Astrocyte (in vitro differentiated cells and primary cell): ENCODE results near the gene ADAMTS16. TPM values are rescaled to one million over a fixed set of nuclear protein-coding genes. Genes with fewer than 3 reads are reported as not detected.

Experiments
- DNase-seq: peaks from one replicate; pipeline ENCODE4 v3.0.0-alpha.2; 2010; ENCODE audit warnings: low read depth
- FAIRE-seq: peaks from 2 replicates; lab custom pipeline; 2011; peaks lifted over from hg19 to GRCh38; lab: Jason Lieb, UNC
- H2AFZ ChIP-seq: 2 replicates; pipeline ENCODE4 v1.6.0; 2012; ENCODE audit warnings: low read depth, low read length, inconsistent platforms
- H3K27ac ChIP-seq: 2 replicates; pipeline ENCODE4 v1.5.1; 2011; ENCODE audit warnings: low read depth, low read length, inconsistent platforms
- H3K27me3 ChIP-seq: 2 replicates; pipeline ENCODE4 v1.6.0; 2011; ENCODE audit warnings: low read length, inconsistent platforms; ENCODE audit not compliant: insufficient read depth
- H3K36me3 ChIP-seq: 2 replicates; pipeline ENCODE4 v1.5.1; 2011; ENCODE audit warnings: low read length, inconsistent platforms; ENCODE audit not compliant: insufficient read depth
- H3K4me1 ChIP-seq: 2 replicates; pipeline ENCODE4 v1.5.1; 2011; ENCODE audit warnings: low read length, inconsistent platforms; ENCODE audit not compliant: insufficient read depth
- H3K4me2 ChIP-seq: 2 replicates; pipeline ENCODE4 v1.6.0; 2012; ENCODE audit warnings: low read length, inconsistent platforms
- H3K4me3 ChIP-seq: 2 replicates; pipeline ENCODE4 v1.5.1; 2011; ENCODE audit warnings: low read depth, mild to moderate bottlenecking, low read length, inconsistent platforms; ENCODE audit not compliant: insufficient read depth
- H3K79me2 ChIP-seq: 2 replicates; pipeline ENCODE4 v1.6.0; 2012; ENCODE audit warnings: mild to moderate bottlenecking, low read length, inconsistent platforms; ENCODE audit not compliant: insufficient read depth
- H3K9ac ChIP-seq: 2 replicates; pipeline ENCODE4 v1.6.0; 2012; ENCODE audit warnings: mild to moderate bottlenecking, low read length, inconsistent platforms
- H3K9me3 ChIP-seq: 2 replicates; pipeline ENCODE4 v1.5.1; 2012; ENCODE audit warnings: low read depth, mild to moderate bottlenecking, low read length, inconsistent platforms; ENCODE audit not compliant: insufficient read depth
- H4K20me1 ChIP-seq: 2 replicates; pipeline ENCODE4 v1.6.0; 2012; ENCODE audit warnings: low read length, inconsistent platforms; ENCODE audit not compliant: insufficient read depth
- H3K27ac Mint-ChIP-seq: one replicate; pipeline ENCODE4 v1.8.0; 2021; ENCODE audit warnings: mild to moderate bottlenecking, mixed read lengths; ENCODE audit not compliant: unreplicated experiment
- H3K27me3 Mint-ChIP-seq: one replicate; pipeline ENCODE4 v1.8.0; 2021; ENCODE audit warnings: low read depth, mixed read lengths; ENCODE audit not compliant: unreplicated experiment
- H3K36me3 Mint-ChIP-seq: one replicate; pipeline ENCODE4 v1.8.0; 2021; ENCODE audit warnings: low read depth, mixed read lengths; ENCODE audit not compliant: unreplicated experiment
- H3K4me1 Mint-ChIP-seq: one replicate; pipeline ENCODE4 v1.8.0; 2021; ENCODE audit warnings: low read depth, mixed read lengths; ENCODE audit not compliant: unreplicated experiment
- H3K4me3 Mint-ChIP-seq: one replicate; pipeline ENCODE4 v1.8.0; 2021; ENCODE audit warnings: mild to moderate bottlenecking, moderate library complexity, mixed read lengths; ENCODE audit not compliant: unreplicated experiment
- H3K9me3 Mint-ChIP-seq: one replicate; pipeline ENCODE4 v1.8.0; 2021; ENCODE audit warnings: mild to moderate bottlenecking, mixed read lengths; ENCODE audit not compliant: unreplicated experiment
- EZH2 ChIP-seq: IDR thresholded peaks from 2 replicates; pipeline ENCODE4 v1.6.1; 2012; ENCODE audit warnings: mild to moderate bottlenecking, low read length, inconsistent platforms; ENCODE audit not compliant: insufficient read depth
- total RNA-seq: library from RNA; stranded (reverse); gene quantifications from 2 replicates; pipeline ENCODE4 v1.2.1, GENCODE V29; 2021
- TF ChIP-seq, protein P1 (sequence below): IDR thresholded peaks from 2 replicates; pipeline ENCODE4 v1.5.1; 2011; ENCODE audit warnings: low read depth, mild to moderate bottlenecking, inconsistent platforms, low read length, moderate library complexity; ENCODE audit not compliant: insufficient read depth

ADAMTS16 gene
- total RNA-seq, 1 donor from 2014 or later, result 5.7 TPM

DNA sequence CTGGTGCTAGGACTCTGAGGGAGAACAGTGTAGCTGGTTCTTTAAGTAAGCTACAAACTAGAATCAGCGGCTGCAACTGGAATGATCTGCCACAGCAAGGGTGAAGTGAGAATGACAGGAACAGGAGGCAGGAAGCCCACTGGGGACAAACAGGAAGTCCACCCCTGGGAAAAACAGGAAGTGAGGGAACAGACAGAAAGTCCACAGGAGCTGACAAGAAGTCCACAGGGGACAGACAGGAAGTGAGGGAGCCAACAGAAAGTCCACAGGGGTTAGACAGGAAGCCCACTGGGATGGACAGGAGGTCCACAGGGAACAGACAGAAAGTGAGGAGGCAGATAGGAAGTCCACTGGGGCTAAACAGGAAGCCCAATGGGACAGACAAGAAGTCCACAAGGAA is 15.5 kb downstream of the ADAMTS16 start:
- Histone ChIP-seq H3K4me3 (no peak overlapping the region), H3K36me3 (peaks cover 3% of the 10 kb centered on the region), H4K20me1 (peaks cover 5% of the 10 kb centered on the region), H3K9ac (no peak overlapping the region), H2AFZ (no peak overlapping the region), H3K27me3 (no peaks in the 10 kb centered on the region), H3K27ac (no peak overlapping the region), H3K4me1 (peaks cover 16% of the 10 kb centered on the region), H3K79me2 (peaks cover 94% of the 10 kb centered on the region), H3K9me3 (peaks cover 1% of the 10 kb centered on the region), H3K4me2 (no peak overlapping the region)
- no peaks in the 10 kb centered on the region for H3K27me3 Mint-ChIP-seq
- no peak for TF ChIP-seq EZH2
- TF ChIP-seq, protein P1, sequence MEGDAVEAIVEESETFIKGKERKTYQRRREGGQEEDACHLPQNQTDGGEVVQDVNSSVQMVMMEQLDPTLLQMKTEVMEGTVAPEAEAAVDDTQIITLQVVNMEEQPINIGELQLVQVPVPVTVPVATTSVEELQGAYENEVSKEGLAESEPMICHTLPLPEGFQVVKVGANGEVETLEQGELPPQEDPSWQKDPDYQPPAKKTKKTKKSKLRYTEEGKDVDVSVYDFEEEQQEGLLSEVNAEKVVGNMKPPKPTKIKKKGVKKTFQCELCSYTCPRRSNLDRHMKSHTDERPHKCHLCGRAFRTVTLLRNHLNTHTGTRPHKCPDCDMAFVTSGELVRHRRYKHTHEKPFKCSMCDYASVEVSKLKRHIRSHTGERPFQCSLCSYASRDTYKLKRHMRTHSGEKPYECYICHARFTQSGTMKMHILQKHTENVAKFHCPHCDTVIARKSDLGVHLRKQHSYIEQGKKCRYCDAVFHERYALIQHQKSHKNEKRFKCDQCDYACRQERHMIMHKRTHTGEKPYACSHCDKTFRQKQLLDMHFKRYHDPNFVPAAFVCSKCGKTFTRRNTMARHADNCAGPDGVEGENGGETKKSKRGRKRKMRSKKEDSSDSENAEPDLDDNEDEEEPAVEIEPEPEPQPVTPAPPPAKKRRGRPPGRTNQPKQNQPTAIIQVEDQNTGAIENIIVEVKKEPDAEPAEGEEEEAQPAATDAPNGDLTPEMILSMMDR, result no peak
- peak overlapping the region; percentile 4 for H3K27ac Mint-ChIP-seq
- no peak for FAIRE-seq
- no peak for DNase-seq
- H3K9me3 Mint-ChIP-seq, result peaks cover 3% of the 10 kb centered on the region
- peaks cover 13% of the 10 kb centered on the region for H3K36me3 Mint-ChIP-seq
- no peak overlapping the region for H3K4me3 Mint-ChIP-seq
- peaks cover 13% of the 10 kb centered on the region for H3K4me1 Mint-ChIP-seq

DNA sequence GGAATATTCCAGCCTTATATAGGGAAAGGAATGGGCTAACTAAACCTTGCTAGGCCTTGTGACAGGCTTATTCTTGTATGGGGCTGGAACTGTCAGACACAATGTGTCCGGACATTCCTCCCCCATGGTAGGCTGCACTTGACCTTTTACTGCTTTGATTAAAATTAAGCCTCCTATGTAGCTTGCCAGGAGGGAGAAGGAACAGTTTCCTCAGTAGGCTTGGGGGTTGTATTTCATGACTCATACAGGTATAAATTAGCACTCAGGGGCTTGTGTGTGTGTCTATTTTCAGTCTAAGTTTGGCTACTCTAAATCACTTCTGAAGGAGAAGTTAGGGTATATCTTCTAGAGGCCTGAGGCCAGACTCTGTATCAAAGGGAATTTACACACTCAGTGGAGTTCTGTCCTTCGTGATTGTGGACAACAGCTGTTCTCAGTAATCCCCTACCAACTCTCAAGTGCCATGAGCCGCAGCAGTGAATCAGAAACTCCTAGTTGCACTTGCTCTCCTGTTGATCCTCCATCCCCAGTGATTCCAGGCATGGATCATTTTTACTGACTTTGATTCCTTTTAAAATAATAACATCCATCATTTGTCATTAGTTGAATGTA is 16.4 kb downstream of the ADAMTS16 start:
- TF ChIP-seq, protein P1, result no peak
- no peak for TF ChIP-seq EZH2
- no peak overlapping the region for H3K27ac ChIP-seq
- Mint-ChIP-seq H3K36me3 (peaks cover 11% of the 10 kb centered on the region), H3K4me1 (peaks cover 13% of the 10 kb centered on the region), H3K9me3 (no peaks in the 10 kb centered on the region), H3K27me3 (no peaks in the 10 kb centered on the region), H3K4me3 (no peak overlapping the region), H3K27ac (no peak overlapping the region)
- no peak overlapping the region for H3K4me3 ChIP-seq
- H3K4me1 ChIP-seq, result peaks cover 16% of the 10 kb centered on the region
- peaks cover 5% of the 10 kb centered on the region for H4K20me1 ChIP-seq
- peaks cover 97% of the 10 kb centered on the region for H3K79me2 ChIP-seq
- no peak for DNase-seq
- no peak for FAIRE-seq
- H3K27me3 ChIP-seq, result no peaks in the 10 kb centered on the region
- H3K4me2 ChIP-seq, result no peak overlapping the region
- H3K36me3 ChIP-seq, result peaks cover 5% of the 10 kb centered on the region
- H3K9ac ChIP-seq, result no peak overlapping the region
- no peak overlapping the region for H2AFZ ChIP-seq
- H3K9me3 ChIP-seq, result no peaks in the 10 kb centered on the region

GRCh38 chr5:5158472-5158895 is 18.4 kb downstream of the ADAMTS16 start:
- Mint-ChIP-seq H3K27me3 (no peaks in the 10 kb centered on the region), H3K4me3 (no peak overlapping the region), H3K27ac (no peak overlapping the region), H3K4me1 (peaks cover 13% of the 10 kb centered on the region), H3K36me3 (peaks cover 5% of the 10 kb centered on the region), H3K9me3 (no peaks in the 10 kb centered on the region)
- no peak overlapping the region for H3K4me3 ChIP-seq
- no peak overlapping the region for H3K4me2 ChIP-seq
- peaks cover 96% of the 10 kb centered on the region for H3K79me2 ChIP-seq
- no peak overlapping the region for H3K27ac ChIP-seq
- peaks cover 5% of the 10 kb centered on the region for H3K36me3 ChIP-seq
- H3K9me3 ChIP-seq, result no peaks in the 10 kb centered on the region
- DNase-seq, result peak; percentile 54
- H3K27me3 ChIP-seq, result no peaks in the 10 kb centered on the region
- H4K20me1 ChIP-seq, result peaks cover 5% of the 10 kb centered on the region
- FAIRE-seq, result no peak
- no peak overlapping the region for H3K9ac ChIP-seq
- no peak overlapping the region for H2AFZ ChIP-seq
- peaks cover 17% of the 10 kb centered on the region for H3K4me1 ChIP-seq
- TF ChIP-seq EZH2, result no peak
- TF ChIP-seq, protein P1, result no peak
